ENCODE measurements around the gene PRICKLE2. TPM values are rescaled to one million over a fixed set of nuclear protein-coding genes. Genes with fewer than 3 reads are reported as not detected.

PRICKLE2 gene
- total and polyA plus RNA-seq, 4 donors: 0.89 to 8.0 (median 3.2) TPM

GRCh38 chr3:64216274-64217147 is 8.8 kb downstream of the PRICKLE2 start:
- H3K36me3 ChIP-seq (ENCODE audit: control insufficient read depth in 4 of 4, insufficient read depth in 3 of 4, low read depth in 1 of 4, low read length in 3 of 4): no peaks in the 10 kb centered on the region
- 78% methylated on average over 10 of the region's 10 CpGs for WGBS
- no peaks in the 10 kb centered on the region for H3K9me3 ChIP-seq (ENCODE audit: control insufficient read depth in 4 of 4, low read length in 3 of 4)
- H3K27ac ChIP-seq (ENCODE audit: low read depth in 1 of 2, low read length in 2 of 2): no peak overlapping the region
- H3K9ac ChIP-seq (ENCODE audit: low read depth in 1 of 2, low read length in 2 of 2): no peak overlapping the region
- H3K4me3 ChIP-seq (ENCODE audit: low read depth in 1 of 3, low read length in 3 of 3): no peak overlapping the region
- no peak for DNase-seq (ENCODE audit: low spot score)
- no peaks in the 10 kb centered on the region for H3K4me1 ChIP-seq (ENCODE audit: control insufficient read depth in 4 of 4, insufficient read depth in 4 of 4, low read length in 3 of 4)
- no peak for TF ChIP-seq REST (IDR thresholded peaks at IDR 0.05)
- no peak for TF ChIP-seq FOXA2 (IDR thresholded peaks at IDR 0.05)
- TF ChIP-seq ZBTB33 (IDR thresholded peaks at IDR 0.05): no peak
- TF ChIP-seq TAF1 (conservative IDR thresholded peaks at IDR 0.05): no peak
- no peak for TF ChIP-seq RXRA (IDR thresholded peaks at IDR 0.05)
- no peak for TF ChIP-seq MAX (IDR thresholded peaks at IDR 0.05)
- no peak for TF ChIP-seq FOXA1 (IDR thresholded peaks at IDR 0.05)
- no peaks in the 10 kb centered on the region for H3K27me3 ChIP-seq (ENCODE audit: control insufficient read depth in 4 of 4, insufficient read depth in 4 of 4, low read length in 3 of 4)

- H3K4me3 ChIP-seq (ENCODE audit: low read depth in 1 of 3, low read length in 3 of 3): no peak overlapping the region
- no peak overlapping the region for H3K9ac ChIP-seq (ENCODE audit: low read depth in 1 of 2, low read length in 2 of 2)
- H3K36me3 ChIP-seq (ENCODE audit: control insufficient read depth in 4 of 4, insufficient read depth in 3 of 4, low read depth in 1 of 4, low read length in 3 of 4): no peaks in the 10 kb centered on the region
- no peak overlapping the region for H3K27ac ChIP-seq (ENCODE audit: low read depth in 1 of 2, low read length in 2 of 2)
- H3K4me1 ChIP-seq (ENCODE audit: control insufficient read depth in 4 of 4, insufficient read depth in 4 of 4, low read length in 3 of 4): no peaks in the 10 kb centered on the region
- 95% methylated on average over 3 of the region's 3 CpGs for WGBS
- H3K27me3 ChIP-seq (ENCODE audit: control insufficient read depth in 4 of 4, insufficient read depth in 4 of 4, low read length in 3 of 4): no peaks in the 10 kb centered on the region
- DNase-seq (ENCODE audit: low spot score): no peak
- H3K9me3 ChIP-seq (ENCODE audit: control insufficient read depth in 4 of 4, low read length in 3 of 4): no peaks in the 10 kb centered on the region
- TF ChIP-seq JUND (IDR thresholded peaks at IDR 0.05): no peak
- no peak for TF ChIP-seq EGR1 (IDR thresholded peaks at IDR 0.05; ENCODE audit: low read depth in 2 of 2)
- TF ChIP-seq HNF4A (conservative IDR thresholded peaks at IDR 0.05): no peak
- TF ChIP-seq GABPA (IDR thresholded peaks at IDR 0.05 in 1 of 2, conservative IDR thresholded peaks at IDR 0.05 in 1 of 2): no peak
- no peak for TF ChIP-seq HNF4G (IDR thresholded peaks at IDR 0.05)
- TF ChIP-seq NR2F2 (IDR thresholded peaks at IDR 0.05): no peak
- no peak for TF ChIP-seq ZBTB33 (IDR thresholded peaks at IDR 0.05)
- TF ChIP-seq FOXA2 (IDR thresholded peaks at IDR 0.05): no peak
- no peak for TF ChIP-seq FOXA1 (IDR thresholded peaks at IDR 0.05)
- TF ChIP-seq CTCF (IDR thresholded peaks at IDR 0.05; ENCODE audit: low read depth, low read length, missing input control): no peak
- TF ChIP-seq TAF1 (conservative IDR thresholded peaks at IDR 0.05): no peak
- TF ChIP-seq REST (IDR thresholded peaks at IDR 0.05): no peak
- no peak for TF ChIP-seq MAX (IDR thresholded peaks at IDR 0.05)
- TF ChIP-seq RXRA (IDR thresholded peaks at IDR 0.05): no peak
- no peak for TF ChIP-seq SP1 (IDR thresholded peaks at IDR 0.05)
- TF ChIP-seq ATF3 (IDR thresholded peaks at IDR 0.05): no peak
These were observed 9.7 kb downstream of the PRICKLE2 start for GRCh38 chr3:64215559-64215958.

All from liver (tissue), 9 donors.